Stromal cell of bone marrow (primary cell): ENCODE measurements around the gene CENPQ.

Source experiments
- DNase-seq: peaks from one replicate; pipeline ENCODE4 v3.0.0-alpha.2; 2012; ENCODE audit warnings: low read depth

CENPQ gene

GRCh38 chr6:49541210-49541724, 78.1 kb downstream of the CENPQ start:
- DNase-seq, result peak; percentile 42

GRCh38 chr6:49541936-49542335, 78.8 kb downstream of the CENPQ start:
- DNase-seq, result no peak
